Measurements from ENCODE around the gene BANP. TPM values are rescaled to one million over a fixed set of nuclear protein-coding genes. Genes with fewer than 3 reads are reported as not detected.

The BANP gene
- total and polyA plus RNA-seq, 2 donors from 2014 or later: 12.4 to 26.3 TPM

DNA sequence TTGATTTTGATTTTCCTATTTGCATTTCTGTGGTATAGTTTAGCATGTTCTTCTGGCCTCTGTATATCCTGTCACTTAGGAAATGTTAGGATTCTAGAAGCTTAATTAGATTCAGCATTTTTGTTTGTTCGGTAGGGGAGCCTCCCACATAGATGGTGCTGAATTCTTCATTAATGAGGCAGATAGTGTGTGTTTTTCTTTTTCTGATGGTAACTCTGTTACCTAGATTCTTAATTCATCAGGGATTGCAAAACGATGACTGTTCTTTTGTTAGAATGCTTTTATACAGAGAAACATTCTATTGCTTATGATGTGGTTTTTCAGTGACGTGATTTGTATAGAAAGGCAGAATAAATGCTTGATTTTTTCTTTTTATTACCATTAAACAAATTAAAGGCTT, 19.0 kb downstream of the BANP start:
- no peak overlapping the region for H3K27ac ChIP-seq (ENCODE audit: low read depth in 2 of 2, low read length in 2 of 2)
- H3K4me1 ChIP-seq (ENCODE audit: control insufficient read depth in 2 of 3, insufficient read depth in 2 of 3, low read depth in 1 of 3, low read length in 3 of 3): peaks cover 0 to 11% (median 11%) of the 10 kb centered on the region in 3 donors
- FAIRE-seq (no peak), DNase-seq (no peak)
- H3K9me3 ChIP-seq (ENCODE audit: control insufficient read depth in 2 of 3, insufficient read depth in 1 of 3, low read length in 3 of 3): peaks cover 0 to 8% (median 3%) of the 10 kb centered on the region in 3 donors
- H3K36me3 ChIP-seq (ENCODE audit: control insufficient read depth in 2 of 3, insufficient read depth in 3 of 3, low read length in 3 of 3): no peaks in the 10 kb centered on the region
- H3K9ac ChIP-seq (ENCODE audit: low read length in 3 of 3): no peak overlapping the region
- H3K4me3 ChIP-seq (ENCODE audit: low read length in 3 of 3): no peak overlapping the region
- intact Hi-C loops (cut with DNase I): no loop called here
- no peak for TF ChIP-seq CTCF (IDR thresholded peaks at IDR 0.05; ENCODE audit: borderline replicate concordance, extremely low read depth, insufficient read depth)
- H3K27me3 ChIP-seq (ENCODE audit: control insufficient read depth, insufficient read depth, low read length): no peaks in the 10 kb centered on the region

- intact Hi-C loops (cut with DNase I): no loop called here
- no peak for TF ChIP-seq CTCF (IDR thresholded peaks at IDR 0.05; ENCODE audit: borderline replicate concordance, extremely low read depth, insufficient read depth)
Measured at GRCh38 chr16:87971933-87972332, 20.7 kb downstream of the BANP start.

DNA sequence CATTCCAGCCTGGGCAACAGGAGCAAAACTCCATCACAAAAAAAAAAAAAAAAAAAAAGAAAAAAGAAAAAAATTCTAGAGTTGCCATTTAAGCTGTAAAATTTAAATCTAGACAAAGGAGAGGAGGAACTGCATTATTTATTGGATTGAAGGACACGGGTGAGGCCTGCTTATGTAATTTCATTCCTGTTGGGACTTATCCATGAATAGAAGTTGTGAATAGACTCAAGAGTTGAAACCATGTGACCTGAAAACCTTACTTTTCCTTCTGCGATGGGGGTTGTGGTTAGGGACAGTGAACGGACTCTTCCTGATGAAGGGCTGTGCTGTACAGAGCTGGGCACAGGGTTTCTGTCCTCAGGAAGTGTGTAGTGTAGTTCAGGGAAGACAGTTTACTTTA, 22.5 kb downstream of the BANP start:
- Histone ChIP-seq H3K27me3 (ENCODE audit: control insufficient read depth, insufficient read depth, low read length) (no peaks in the 10 kb centered on the region), H3K4me3 (ENCODE audit: low read length in 3 of 3) (no peak overlapping the region), H3K36me3 (ENCODE audit: control insufficient read depth in 2 of 3, insufficient read depth in 3 of 3, low read length in 3 of 3) (peaks cover 0 to 4% (median 2%) of the 10 kb centered on the region in 3 donors), H3K9ac (ENCODE audit: low read length in 3 of 3) (no peak overlapping the region), H3K4me1 (ENCODE audit: control insufficient read depth in 2 of 3, insufficient read depth in 2 of 3, low read depth in 1 of 3, low read length in 3 of 3) (no peaks in the 10 kb centered on the region), H3K9me3 (ENCODE audit: control insufficient read depth in 2 of 3, insufficient read depth in 1 of 3, low read length in 3 of 3) (peaks cover 0 to 8% (median 3%) of the 10 kb centered on the region in 3 donors), H3K27ac (ENCODE audit: low read depth in 2 of 2, low read length in 2 of 2) (no peak overlapping the region)
- no peak for FAIRE-seq
- no peak for TF ChIP-seq CTCF (IDR thresholded peaks at IDR 0.05; ENCODE audit: borderline replicate concordance, extremely low read depth, insufficient read depth)
- DNase-seq: no peak
- intact Hi-C loops (cut with DNase I): no loop called here

More at GRCh38 chr16:87971933-87972332, 20.7 kb downstream of the BANP start:
- H3K36me3 ChIP-seq (ENCODE audit: control insufficient read depth in 2 of 3, insufficient read depth in 3 of 3, low read length in 3 of 3): peaks cover 0 to 2% (median 0%) of the 10 kb centered on the region in 3 donors
- H3K9ac ChIP-seq (ENCODE audit: low read length in 3 of 3): no peak overlapping the region
- no peaks in the 10 kb centered on the region for H3K27me3 ChIP-seq (ENCODE audit: control insufficient read depth, insufficient read depth, low read length)
- H3K9me3 ChIP-seq (ENCODE audit: control insufficient read depth in 2 of 3, insufficient read depth in 1 of 3, low read length in 3 of 3): peaks cover 0 to 8% (median 3%) of the 10 kb centered on the region in 3 donors
- DNase-seq (no peak), FAIRE-seq (no peak)
- no peak overlapping the region for H3K27ac ChIP-seq (ENCODE audit: low read depth in 2 of 2, low read length in 2 of 2)
- peaks cover 0 to under 1% (median 0%) of the 10 kb centered on the region in 3 donors for H3K4me1 ChIP-seq (ENCODE audit: control insufficient read depth in 2 of 3, insufficient read depth in 2 of 3, low read depth in 1 of 3, low read length in 3 of 3)
- no peak overlapping the region for H3K4me3 ChIP-seq (ENCODE audit: low read length in 3 of 3)

- Histone ChIP-seq H3K9ac (ENCODE audit: low read length in 3 of 3) (no peak overlapping the region), H3K27me3 (ENCODE audit: control insufficient read depth, insufficient read depth, low read length) (no peaks in the 10 kb centered on the region), H3K4me3 (ENCODE audit: low read length in 3 of 3) (no peak overlapping the region), H3K27ac (ENCODE audit: low read depth in 2 of 2, low read length in 2 of 2) (no peak overlapping the region), H3K36me3 (ENCODE audit: control insufficient read depth in 2 of 3, insufficient read depth in 3 of 3, low read length in 3 of 3) (peaks cover 0 to 4% (median 2%) of the 10 kb centered on the region in 3 donors), H3K4me1 (ENCODE audit: control insufficient read depth in 2 of 3, insufficient read depth in 2 of 3, low read depth in 1 of 3, low read length in 3 of 3) (no peaks in the 10 kb centered on the region), H3K9me3 (ENCODE audit: control insufficient read depth in 2 of 3, insufficient read depth in 1 of 3, low read length in 3 of 3) (peaks cover 0 to 8% (median 3%) of the 10 kb centered on the region in 3 donors)
- intact Hi-C loops (cut with DNase I): no loop called here
- TF ChIP-seq CTCF (IDR thresholded peaks at IDR 0.05; ENCODE audit: borderline replicate concordance, extremely low read depth, insufficient read depth): no peak
- DNase-seq (no peak), FAIRE-seq (no peak)
Measured at GRCh38 chr16:87974178-87974577, 22.9 kb downstream of the BANP start.

Data from kidney (tissue), 14 donors.